Fibroblast of lung (primary cell): Measurements from ENCODE around the gene CD7. TPM values are rescaled to one million over a fixed set of nuclear protein-coding genes. Genes with fewer than 3 reads are reported as not detected.

Experiments
- DNase-seq, 2 donors: peaks; one replicate each; pipeline versions ENCODE4 v3.0.0 to v3.0.0-alpha.2; 2010; ENCODE audit warnings: low read depth in 2 of 2
- H2AFZ ChIP-seq: 2 replicates; pipeline ENCODE4 v1.5.1; 2012; ENCODE audit warnings: low read length, control low read depth, inconsistent platforms
- H3K27ac ChIP-seq: 2 replicates; pipeline ENCODE4 v1.5.1; 2011; ENCODE audit warnings: low read length, control low read depth; ENCODE audit not compliant: insufficient read depth
- H3K27me3 ChIP-seq: 2 replicates; pipeline ENCODE4 v1.5.1; 2011; ENCODE audit warnings: mild to moderate bottlenecking, low read length; ENCODE audit not compliant: control insufficient read depth, insufficient read depth
- H3K36me3 ChIP-seq: 2 replicates; pipeline ENCODE4 v1.5.1; 2011; ENCODE audit warnings: low read length; ENCODE audit not compliant: control insufficient read depth, insufficient read depth
- H3K4me1 ChIP-seq: 2 replicates; pipeline ENCODE4 v1.5.1; 2011; ENCODE audit warnings: low read length; ENCODE audit not compliant: control insufficient read depth, insufficient read depth; ENCODE audit errors: extremely low read depth
- H3K4me2 ChIP-seq: 2 replicates; pipeline ENCODE4 v1.5.1; 2011; ENCODE audit warnings: low read length, control low read depth; ENCODE audit not compliant: insufficient read depth; ENCODE audit errors: extremely low read depth
- H3K4me3 ChIP-seq, 4 experiments: fragments of 200-600 bp in 1 of 4; sonication (generic) in 1 of 4; replicated peaks in 1 of 4; 2 replicates each; pipeline ENCODE4 v1.5.1; 2011 to 2016; ENCODE audit warnings: low read length in 4 of 4, low read depth in 3 of 4, mild to moderate bottlenecking in 3 of 4, control low read depth in 2 of 4, inconsistent platforms in 1 of 4, mixed read lengths in 1 of 4; ENCODE audit not compliant: insufficient read depth in 1 of 4; ENCODE audit errors: control extremely low read depth in 1 of 4
- H3K79me2 ChIP-seq: 2 replicates; pipeline ENCODE4 v1.5.1; 2012; ENCODE audit warnings: mild to moderate bottlenecking, low read length, inconsistent platforms; ENCODE audit not compliant: control insufficient read depth, insufficient read depth
- H3K9ac ChIP-seq: 2 replicates; pipeline ENCODE4 v1.5.1; 2011; ENCODE audit warnings: mild to moderate bottlenecking, low read length, control low read depth; ENCODE audit not compliant: insufficient read depth
- H3K9me3 ChIP-seq: 2 replicates; pipeline ENCODE4 v1.5.1; 2012; ENCODE audit warnings: low read depth, low read length; ENCODE audit not compliant: control insufficient read depth, insufficient read depth
- H4K20me1 ChIP-seq: 2 replicates; pipeline ENCODE4 v1.5.1; 2011; ENCODE audit warnings: low read length; ENCODE audit not compliant: control insufficient read depth, insufficient read depth; ENCODE audit errors: extremely low read depth
- EZH2 ChIP-seq: IDR thresholded peaks from 2 replicates; pipeline ENCODE4 v1.5.1; 2012; ENCODE audit warnings: low read length, control low read depth, mild to moderate bottlenecking; ENCODE audit errors: missing control alignments
- polyA plus RNA-seq, 2 donors: library from polyadenylated mRNA; depleted of rRNA in 1 of 2; stranded (reverse) in 1 of 2; unstranded in 1 of 2; fragments of >200 nt; gene quantifications; 2 replicates each; pipeline ENCODE4 v1.2.1, GENCODE V29; 2011 to 2012; ENCODE audit warnings: missing spikeins in 1 of 2
- total RNA-seq: library from RNA; depleted of rRNA; stranded (reverse); fragments of >200 nt; gene quantifications from 2 replicates; pipeline ENCODE4 v1.2.1, GENCODE V29; 2014
- TF ChIP-seq, protein P1 (sequence below), 2 donors: IDR thresholded peaks in 1 of 2; conservative IDR thresholded peaks in 1 of 2; 1 replicate in 1 of 2; 2 replicates in 1 of 2; pipeline ENCODE4 v1.5.1; 2011 to 2012; ENCODE audit warnings: low read length in 2 of 2, control low read depth in 1 of 2, inconsistent platforms in 1 of 2, low read depth in 1 of 2, mild to moderate bottlenecking in 1 of 2

Gene CD7
- total and polyA plus RNA-seq, 2 donors (not counting 1 experiment from before 2014, with no cell fraction given) = 0.17 TPM; not detected in 1

DNA sequence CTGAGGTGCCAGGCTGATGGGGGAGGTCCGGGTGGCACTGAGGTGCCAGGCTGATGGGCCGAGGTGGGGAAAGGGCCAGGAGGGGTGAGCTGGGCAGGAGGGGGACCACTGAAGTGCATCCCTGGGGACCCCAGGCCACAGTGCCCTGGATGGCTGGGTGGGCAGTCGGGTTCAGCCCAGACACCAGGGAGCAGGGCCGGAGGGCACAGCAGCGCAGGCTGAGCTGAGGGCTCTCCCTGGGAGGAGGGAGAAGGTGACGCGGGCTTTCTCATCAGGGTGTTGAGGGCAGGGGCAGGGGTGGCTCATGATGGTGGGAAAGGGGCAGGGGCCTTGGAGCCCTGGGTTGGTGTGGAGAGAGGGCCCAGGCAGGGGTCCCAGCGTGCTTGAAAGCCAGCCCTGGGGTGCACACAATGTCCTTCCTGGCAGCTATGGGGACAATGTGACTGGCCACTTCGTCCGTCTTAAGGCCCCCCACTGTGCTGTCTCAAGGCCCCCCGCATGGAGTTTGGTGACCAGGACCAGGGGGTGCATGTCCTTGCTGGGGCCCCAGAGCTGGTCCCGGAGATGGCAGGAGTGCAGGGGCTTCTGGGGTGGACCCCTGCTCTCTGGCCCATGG is 16.0 kb downstream of the CD7 start:
- Histone ChIP-seq H3K27me3 (no peaks in the 10 kb centered on the region), H3K79me2 (no peaks in the 10 kb centered on the region), H2AFZ (no peak overlapping the region), H3K9me3 (no peaks in the 10 kb centered on the region), H3K4me1 (peaks cover 12% of the 10 kb centered on the region), H4K20me1 (no peaks in the 10 kb centered on the region), H3K4me3 (no peak overlapping the region), H3K27ac (no peak overlapping the region), H3K4me2 (no peak overlapping the region), H3K36me3 (no peaks in the 10 kb centered on the region), H3K9ac (no peak overlapping the region)
- no peak for DNase-seq
- TF ChIP-seq EZH2 = no peak
- TF ChIP-seq, protein P1, sequence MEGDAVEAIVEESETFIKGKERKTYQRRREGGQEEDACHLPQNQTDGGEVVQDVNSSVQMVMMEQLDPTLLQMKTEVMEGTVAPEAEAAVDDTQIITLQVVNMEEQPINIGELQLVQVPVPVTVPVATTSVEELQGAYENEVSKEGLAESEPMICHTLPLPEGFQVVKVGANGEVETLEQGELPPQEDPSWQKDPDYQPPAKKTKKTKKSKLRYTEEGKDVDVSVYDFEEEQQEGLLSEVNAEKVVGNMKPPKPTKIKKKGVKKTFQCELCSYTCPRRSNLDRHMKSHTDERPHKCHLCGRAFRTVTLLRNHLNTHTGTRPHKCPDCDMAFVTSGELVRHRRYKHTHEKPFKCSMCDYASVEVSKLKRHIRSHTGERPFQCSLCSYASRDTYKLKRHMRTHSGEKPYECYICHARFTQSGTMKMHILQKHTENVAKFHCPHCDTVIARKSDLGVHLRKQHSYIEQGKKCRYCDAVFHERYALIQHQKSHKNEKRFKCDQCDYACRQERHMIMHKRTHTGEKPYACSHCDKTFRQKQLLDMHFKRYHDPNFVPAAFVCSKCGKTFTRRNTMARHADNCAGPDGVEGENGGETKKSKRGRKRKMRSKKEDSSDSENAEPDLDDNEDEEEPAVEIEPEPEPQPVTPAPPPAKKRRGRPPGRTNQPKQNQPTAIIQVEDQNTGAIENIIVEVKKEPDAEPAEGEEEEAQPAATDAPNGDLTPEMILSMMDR (conservative IDR thresholded peaks at IDR 0.05 in 1 of 2, IDR thresholded peaks at IDR 0.05 in 1 of 2; ENCODE audit: low read depth in 1 of 2, low read length in 2 of 2) = no peak

DNA sequence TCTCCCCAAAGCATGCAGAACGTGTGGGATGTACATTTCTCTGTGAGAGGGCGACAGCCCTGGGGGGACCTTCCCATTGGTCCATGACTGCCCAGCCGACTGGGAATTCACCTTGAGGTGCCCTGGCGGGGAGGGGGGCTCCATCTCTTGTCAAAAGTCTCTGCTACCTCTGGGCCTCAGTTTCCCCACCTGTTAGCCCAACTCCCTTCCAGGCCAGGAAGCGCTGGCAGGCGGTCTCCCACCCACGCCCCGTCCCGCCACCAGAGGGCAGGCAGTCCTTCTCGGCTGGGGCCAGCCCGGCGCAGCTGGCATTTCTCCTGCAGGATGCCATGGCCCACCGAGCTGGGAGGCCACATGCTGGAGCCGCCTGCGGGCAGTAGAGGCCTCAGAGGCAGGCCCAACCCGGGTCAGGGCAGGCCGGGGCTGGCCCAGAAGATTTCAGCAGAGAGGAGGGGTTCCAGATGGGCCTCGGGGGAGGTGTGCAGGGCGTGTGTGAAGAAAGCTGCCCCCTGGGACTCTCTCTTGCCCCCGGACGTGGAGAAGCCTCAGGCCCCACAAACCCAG is 16.6 kb downstream of the CD7 start:
- no peaks in the 10 kb centered on the region for H3K9me3 ChIP-seq
- TF ChIP-seq EZH2 = no peak
- TF ChIP-seq, protein P1 (conservative IDR thresholded peaks at IDR 0.05 in 1 of 2, IDR thresholded peaks at IDR 0.05 in 1 of 2; ENCODE audit: low read depth in 1 of 2, low read length in 2 of 2) = peak; percentile 54 to 73
- H3K4me2 ChIP-seq = no peak overlapping the region
- H3K4me1 ChIP-seq = peaks cover 12% of the 10 kb centered on the region
- peak; percentile 30 to 63 for DNase-seq
- H4K20me1 ChIP-seq = no peaks in the 10 kb centered on the region
- no peaks in the 10 kb centered on the region for H3K36me3 ChIP-seq
- H3K27ac ChIP-seq = no peak overlapping the region
- H3K4me3 ChIP-seq = no peak overlapping the region
- no peak overlapping the region for H3K9ac ChIP-seq
- no peaks in the 10 kb centered on the region for H3K27me3 ChIP-seq
- no peaks in the 10 kb centered on the region for H3K79me2 ChIP-seq
- H2AFZ ChIP-seq = no peak overlapping the region

DNA sequence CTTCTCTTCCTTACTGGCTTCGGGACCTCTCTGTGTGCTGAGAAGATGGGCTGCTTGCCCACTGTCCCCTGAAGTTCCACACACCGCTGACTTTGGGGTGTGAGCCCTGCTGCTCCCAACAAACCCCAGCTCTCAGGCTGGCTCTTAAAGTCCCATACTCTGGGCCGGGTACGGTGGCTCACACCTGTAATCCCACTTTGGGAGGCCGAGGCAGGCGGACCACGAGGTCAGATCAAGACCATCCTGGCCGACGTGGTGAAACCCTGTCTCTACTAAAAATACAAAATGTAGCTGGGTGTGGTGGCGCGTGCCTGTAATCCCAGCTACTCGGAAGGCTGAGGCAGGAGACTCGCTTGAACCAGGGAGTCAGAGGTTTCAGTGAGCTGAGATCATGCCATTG is 17.2 kb downstream of the CD7 start:
- H3K27ac ChIP-seq = no peak overlapping the region

More for the DNA sequence above, 17.2 kb downstream of the CD7 start:
- Histone ChIP-seq H3K4me3 (no peak overlapping the region), H3K79me2 (no peaks in the 10 kb centered on the region), H3K36me3 (no peaks in the 10 kb centered on the region), H3K27me3 (no peaks in the 10 kb centered on the region), H3K9ac (no peak overlapping the region), H3K9me3 (no peaks in the 10 kb centered on the region), H3K4me2 (no peak overlapping the region), H3K4me1 (peaks cover 12% of the 10 kb centered on the region), H2AFZ (no peak overlapping the region), H4K20me1 (no peaks in the 10 kb centered on the region)
- no peak for DNase-seq
- TF ChIP-seq, protein P1 (conservative IDR thresholded peaks at IDR 0.05 in 1 of 2, IDR thresholded peaks at IDR 0.05 in 1 of 2; ENCODE audit: low read depth in 1 of 2, low read length in 2 of 2) = no peak
- TF ChIP-seq EZH2 = no peak
